Smooth muscle cell (in vitro differentiated cells): Measurements from ENCODE around the gene PLAAT2. TPM values are rescaled to one million over a fixed set of nuclear protein-coding genes. Genes with fewer than 3 reads are reported as not detected.

ENCODE experiments used
- DNase-seq: peaks from one replicate; lab custom pipeline; 2025; ENCODE audit not compliant: unreplicated experiment; lab: John Stamatoyannopoulos, UW
- H2AFZ ChIP-seq: fragments of 200-600 bp; sonication (generic); 2 replicates; pipeline ENCODE4 v1.6.0; 2016; ENCODE audit warnings: antibody characterized with exemption, low read depth, mild to moderate bottlenecking
- H3F3A ChIP-seq: fragments of 200-600 bp; sonication (generic); 2 replicates; pipeline ENCODE4 v1.6.0; 2017; ENCODE audit warnings: antibody characterized with exemption, low read depth
- H3K27ac ChIP-seq: fragments of 200-600 bp; sonication (generic); 2 replicates; pipeline ENCODE4 v1.5.1; 2016; ENCODE audit warnings: low read depth, mild to moderate bottlenecking
- H3K27me3 ChIP-seq: fragments of 200-600 bp; sonication (generic); 2 replicates; pipeline ENCODE4 v1.6.1; 2016; ENCODE audit warnings: low read depth, mild to moderate bottlenecking
- H3K36me3 ChIP-seq: fragments of 200-600 bp; sonication (generic); 2 replicates; pipeline ENCODE4 v1.5.1; 2016; ENCODE audit warnings: low read depth
- H3K4me1 ChIP-seq: fragments of 200-600 bp; sonication (generic); 2 replicates; pipeline ENCODE4 v1.5.1; 2016; ENCODE audit warnings: low read depth
- H3K4me2 ChIP-seq: fragments of 200-600 bp; sonication (generic); 2 replicates; pipeline ENCODE4 v1.6.0; 2016; ENCODE audit warnings: mild to moderate bottlenecking
- H3K4me3 ChIP-seq: fragments of 200-600 bp; sonication (generic); 2 replicates; pipeline ENCODE4 v1.5.1; 2016; ENCODE audit warnings: mild to moderate bottlenecking
- H3K79me2 ChIP-seq: fragments of 200-600 bp; sonication (generic); 2 replicates; pipeline ENCODE4 v1.6.0; 2016; ENCODE audit warnings: low read depth, mild to moderate bottlenecking
- H3K9ac ChIP-seq: fragments of 200-600 bp; sonication (generic); 2 replicates; pipeline ENCODE4 v1.6.0; 2016; ENCODE audit warnings: low read depth
- H3K9me3 ChIP-seq: fragments of 200-600 bp; sonication (generic); replicated peaks from 2 replicates; pipeline ENCODE4 v1.5.1; 2016; ENCODE audit warnings: low read depth
- H4K20me1 ChIP-seq: fragments of 200-600 bp; sonication (generic); 2 replicates; pipeline ENCODE4 v1.6.0; 2016; ENCODE audit warnings: low read depth
- CTCF ChIP-seq: fragments of 200-600 bp; sonication (generic); IDR thresholded peaks from 2 replicates; pipeline ENCODE4 v1.5.1; 2017; ENCODE audit warnings: borderline replicate concordance, mild to moderate bottlenecking, antibody characterized with exemption; ENCODE audit not compliant: insufficient read depth, poor library complexity, severe bottlenecking
- whole genome bisulfite sequencing: methylation state at CpG from one replicate; pipeline ENCODE4 v1.1.7; 2016; ENCODE audit warnings: low lambda C conversion rate; 5-methylcytosine and 5-hydroxymethylcytosine counted together
- polyA plus RNA-seq: library from polyadenylated mRNA; unstranded; fragments of >200 nt; fragmentation: Nextera tagmentation; extraction: Ambion mirVana; gene quantifications from 2 replicates; pipeline ENCODE4 v1.2.1, GENCODE V29; 2016
- total RNA-seq: library from RNA; depleted of rRNA; stranded (reverse); fragments of >200 nt; gene quantifications from 2 replicates; pipeline ENCODE4 v1.2.3, GENCODE V29; 2014

PLAAT2 gene
- total and polyA plus RNA-seq, 2 experiments from 2014 or later = not detected

- no peak overlapping the region for H3K4me2 ChIP-seq
- no peak overlapping the region for H2AFZ ChIP-seq
- 73% methylated on average over 4 of the region's 4 CpGs for WGBS
- no peaks in the 10 kb centered on the region for H3F3A ChIP-seq
- H3K4me3 ChIP-seq = no peak overlapping the region
- H3K36me3 ChIP-seq = no peaks in the 10 kb centered on the region
- no peaks in the 10 kb centered on the region for H3K4me1 ChIP-seq
- no peak overlapping the region for H3K27ac ChIP-seq
- peak; percentile 37 for TF ChIP-seq CTCF
- DNase-seq = no peak
- no peaks in the 10 kb centered on the region for H3K79me2 ChIP-seq
- no peaks in the 10 kb centered on the region for H4K20me1 ChIP-seq
- no peaks in the 10 kb centered on the region for H3K27me3 ChIP-seq
- H3K9me3 ChIP-seq = no peaks in the 10 kb centered on the region
- no peak overlapping the region for H3K9ac ChIP-seq
Measured at GRCh38 chr11:63592975-63593395, 29.8 kb upstream of the PLAAT2 start.

GRCh38 chr11:63590024-63590788 is 27.0 kb upstream of the PLAAT2 start:
- H3K4me1 ChIP-seq = no peaks in the 10 kb centered on the region
- no peak overlapping the region for H3K27ac ChIP-seq
- H3K9me3 ChIP-seq = no peaks in the 10 kb centered on the region
- no peak overlapping the region for H2AFZ ChIP-seq
- H3K4me2 ChIP-seq = no peak overlapping the region
- no peak for TF ChIP-seq CTCF
- H3K4me3 ChIP-seq = no peak overlapping the region
- H3K79me2 ChIP-seq = no peaks in the 10 kb centered on the region
- WGBS = 93% methylated on average over 18 of the region's 18 CpGs
- H3F3A ChIP-seq = no peaks in the 10 kb centered on the region
- H3K27me3 ChIP-seq = no peaks in the 10 kb centered on the region
- no peak overlapping the region for H3K9ac ChIP-seq
- H4K20me1 ChIP-seq = no peaks in the 10 kb centered on the region
- no peak for DNase-seq
- H3K36me3 ChIP-seq = no peaks in the 10 kb centered on the region

- TF ChIP-seq CTCF = no peak
- DNase-seq = no peak
- H3K9me3 ChIP-seq = no peaks in the 10 kb centered on the region
- no peak overlapping the region for H3K4me2 ChIP-seq
- H4K20me1 ChIP-seq = no peaks in the 10 kb centered on the region
- no peak overlapping the region for H2AFZ ChIP-seq
- no peak overlapping the region for H3K27ac ChIP-seq
- H3F3A ChIP-seq = no peaks in the 10 kb centered on the region
- no peaks in the 10 kb centered on the region for H3K36me3 ChIP-seq
- WGBS = 82% methylated on average over 3 of the region's 3 CpGs
- H3K4me3 ChIP-seq = no peak overlapping the region
- H3K9ac ChIP-seq = no peak overlapping the region
- H3K4me1 ChIP-seq = no peaks in the 10 kb centered on the region
- H3K79me2 ChIP-seq = no peaks in the 10 kb centered on the region
- H3K27me3 ChIP-seq = no peaks in the 10 kb centered on the region
Measured at GRCh38 chr11:63589000-63589399, 25.8 kb upstream of the PLAAT2 start.

GRCh38 chr11:63586451-63587166 is 23.4 kb upstream of the PLAAT2 start:
- no peaks in the 10 kb centered on the region for H3K4me1 ChIP-seq
- H3K36me3 ChIP-seq = no peaks in the 10 kb centered on the region
- TF ChIP-seq CTCF = no peak
- 93% methylated on average over 6 of the region's 6 CpGs for WGBS
- H3K9me3 ChIP-seq = no peaks in the 10 kb centered on the region
- no peak overlapping the region for H2AFZ ChIP-seq
- no peak overlapping the region for H3K9ac ChIP-seq
- no peak overlapping the region for H3K4me2 ChIP-seq
- H3K79me2 ChIP-seq = no peaks in the 10 kb centered on the region
- H3F3A ChIP-seq = no peaks in the 10 kb centered on the region
- no peaks in the 10 kb centered on the region for H3K27me3 ChIP-seq
- H3K27ac ChIP-seq = no peak overlapping the region
- no peak for DNase-seq
- no peaks in the 10 kb centered on the region for H4K20me1 ChIP-seq
- H3K4me3 ChIP-seq = no peak overlapping the region
